ENCODE results near the gene VRTN. TPM values are rescaled to one million over a fixed set of nuclear protein-coding genes. Genes with fewer than 3 reads are reported as not detected.

The VRTN gene
- total RNA-seq, 6 experiments from 2014 or later: not detected

DNA sequence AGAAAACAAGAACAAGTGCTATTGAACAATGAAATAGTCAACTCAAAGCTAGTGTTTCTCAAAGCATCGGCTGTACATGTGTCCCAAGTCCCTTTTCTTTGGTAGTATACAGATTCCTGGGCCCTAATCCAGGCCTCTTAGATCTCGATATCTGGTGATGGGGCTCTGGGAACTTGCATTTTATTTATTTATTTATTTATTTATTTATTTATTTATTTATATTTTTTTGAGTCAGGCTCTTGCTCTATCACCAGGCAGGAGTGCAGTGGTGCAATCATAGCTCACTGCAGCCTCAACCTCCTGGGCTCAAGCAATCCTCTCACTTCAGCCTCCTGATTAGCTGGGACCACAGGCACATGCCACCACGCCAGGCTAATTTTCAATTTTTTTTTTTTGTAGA, 60.6 kb downstream of the VRTN start:
- WGBS (ENCODE audit: insufficient coverage, low coverage, low lambda C conversion rate, missing lambda C conversion rate): 77% methylated on average over 3 of the region's 3 CpGs
- ATAC-seq: no peak

DNA sequence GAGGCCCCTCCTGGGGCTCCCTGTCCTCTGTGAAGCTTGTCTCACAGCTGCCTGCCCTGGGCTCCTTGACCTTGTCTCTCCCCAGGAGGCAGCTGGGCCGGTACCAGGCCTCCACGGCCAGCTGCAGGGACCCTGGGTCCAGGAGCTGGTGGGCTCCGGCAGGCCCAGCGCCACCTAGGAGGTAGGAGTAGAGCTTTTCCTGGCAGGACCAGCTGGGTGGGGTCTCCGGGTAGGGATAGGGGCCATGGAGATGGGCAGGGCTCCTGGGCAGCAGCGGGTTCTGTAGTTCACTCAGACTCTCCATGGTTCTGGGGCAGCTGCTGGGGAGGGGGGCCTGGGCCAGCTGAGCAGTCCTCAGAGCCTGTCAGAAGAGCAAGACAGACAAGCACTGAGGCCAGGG, 61.2 kb downstream of the VRTN start:
- Histone ChIP-seq H3K4me1 (no peaks in the 10 kb centered on the region), H3K9me3 (no peaks in the 10 kb centered on the region), H3K36me3 (no peaks in the 10 kb centered on the region), H3K4me3 (no peak overlapping the region), H3K27ac (no peak overlapping the region), H3K27me3 (no peaks in the 10 kb centered on the region)
- DNase-seq (no peak), ATAC-seq (no peak)
- intact Hi-C loops (cut with DNase I): no loop called here
- no peak for TF ChIP-seq POLR2A (IDR thresholded peaks at IDR 0.05)
- TF ChIP-seq CTCF (IDR thresholded peaks at IDR 0.05): no peak
- WGBS (ENCODE audit: insufficient coverage, low coverage, low lambda C conversion rate, missing lambda C conversion rate): no CpG with 5 or more reads among the region's 6 CpGs

More for the DNA sequence above, 60.6 kb downstream of the VRTN start:
- DNase-seq: no peak
- Histone ChIP-seq H3K27me3 (no peaks in the 10 kb centered on the region), H3K27ac (no peak overlapping the region), H3K4me1 (no peaks in the 10 kb centered on the region), H3K36me3 (no peaks in the 10 kb centered on the region), H3K4me3 (no peak overlapping the region), H3K9me3 (no peaks in the 10 kb centered on the region)
- TF ChIP-seq POLR2A (IDR thresholded peaks at IDR 0.05) (no peak), CTCF (IDR thresholded peaks at IDR 0.05) (no peak)
- intact Hi-C loops (cut with DNase I): no loop called here

Other genes starting within 250 kb of the VRTN start
- gene VSX2, start 109.0 kb upstream of the VRTN start, total RNA-seq: not detected
- 10 to 100 TPM; 20.3 to 39.3 (median 32.2) TPM for gene ABCD4, start 45.5 kb upstream of the VRTN start, total RNA-seq
- gene SYNDIG1L, start 77.7 kb downstream of the VRTN start, total RNA-seq: not detected
- 100 to 1,000 TPM in 3 of 6 experiments, 10 to 100 TPM in 3; 49.4 to 203 (median 98.0) TPM for gene NPC2, start 144.8 kb downstream of the VRTN start, total RNA-seq
- 10 to 100 TPM in 5 of 6 experiments, 1 to 10 TPM in 1; 7.8 to 16.3 (median 11.4) TPM for gene ISCA2, start 145.3 kb downstream of the VRTN start, total RNA-seq